GM12874 (cell line): Measurements from ENCODE around the gene TNIK.
A peak's percentile ranks its signal among the peaks of the same experiment; 100 is the strongest.

Experiments
- CTCF ChIP-seq: IDR thresholded peaks from 2 replicates; pipeline ENCODE4 v1.5.1; 2011; ENCODE audit warnings: low read depth, mild to moderate bottlenecking, control low read depth, low read length, moderate library complexity; ENCODE audit not compliant: insufficient read depth

TNIK gene

GRCh38 chr3:171195686-171196085 is 264.5 kb downstream of the TNIK start:
- TF ChIP-seq CTCF = no peak

- TF ChIP-seq CTCF = no peak
These were observed 265.2 kb downstream of the TNIK start for GRCh38 chr3:171194965-171195364.

GRCh38 chr3:171193693-171194092 is 266.5 kb downstream of the TNIK start:
- no peak for TF ChIP-seq CTCF

- no peak for TF ChIP-seq CTCF
These were observed 267.9 kb downstream of the TNIK start for GRCh38 chr3:171192176-171192854.

- no peak for TF ChIP-seq CTCF
These were observed 269.5 kb downstream of the TNIK start for GRCh38 chr3:171190668-171191067.

GRCh38 chr3:171189394-171190080 is 270.7 kb downstream of the TNIK start:
- no peak for TF ChIP-seq CTCF

- TF ChIP-seq CTCF = peak; percentile 61
These were observed 272.4 kb downstream of the TNIK start for GRCh38 chr3:171187706-171188290.
